Keratinocyte (primary cell): ENCODE results near the gene NT5C3A. TPM values are rescaled to one million over a fixed set of nuclear protein-coding genes. Genes with fewer than 3 reads are reported as not detected.
A peak's percentile ranks its signal among the peaks of the same experiment; 100 is the strongest.
"Not testable (repeated sequence)": the region's sequence is repeated elsewhere in the genome, so short reads cannot be mapped to it uniquely, and the experiment has no call there.

Experiments
- DNase-seq: peaks from one replicate; pipeline ENCODE4 v3.0.0-alpha.2; 2011; ENCODE audit warnings: low read depth, missing footprints, low spot score
- FAIRE-seq: peaks from 2 replicates; lab custom pipeline; 2011; peaks lifted over from hg19 to GRCh38; lab: Jason Lieb, UNC
- H2AFZ ChIP-seq: 2 replicates; pipeline ENCODE4 v1.6.0; 2012; ENCODE audit warnings: low read length, control low read depth, inconsistent platforms; ENCODE audit not compliant: control insufficient read depth
- H3K27ac ChIP-seq: 2 replicates; pipeline ENCODE4 v1.5.1; 2011; ENCODE audit warnings: low read length; ENCODE audit not compliant: control insufficient read depth, insufficient read depth
- H3K27me3 ChIP-seq: 3 replicates; pipeline ENCODE4 v1.6.0; 2011; ENCODE audit warnings: low read length; ENCODE audit not compliant: control insufficient read depth, insufficient read depth; ENCODE audit errors: extremely low read depth
- H3K36me3 ChIP-seq, 2 experiments: 2 replicates in 1 of 2; 3 replicates in 1 of 2; pipeline ENCODE4 v1.5.1; 2011; ENCODE audit warnings: low read length in 2 of 2, mild to moderate bottlenecking in 1 of 2; ENCODE audit not compliant: control insufficient read depth in 2 of 2, insufficient read depth in 2 of 2; ENCODE audit errors: extremely low read depth in 1 of 2
- H3K4me1 ChIP-seq: 3 replicates; pipeline ENCODE4 v1.5.1; 2011; ENCODE audit warnings: low read length; ENCODE audit not compliant: control insufficient read depth, insufficient read depth; ENCODE audit errors: extremely low read depth
- H3K4me2 ChIP-seq: 3 replicates; pipeline ENCODE4 v1.6.0; 2011; ENCODE audit warnings: low read depth, low read length; ENCODE audit not compliant: control insufficient read depth, insufficient read depth; ENCODE audit errors: extremely low read depth
- H3K4me3 ChIP-seq, 3 experiments: fragments of 200-600 bp in 1 of 3; sonication (generic) in 1 of 3; 2 replicates in 2 of 3; 3 replicates in 1 of 3; pipeline ENCODE4 v1.5.1; 2011 to 2016; ENCODE audit warnings: low read length in 3 of 3, mild to moderate bottlenecking in 3 of 3, control low read depth in 2 of 3, inconsistent platforms in 1 of 3, low read depth in 1 of 3, mixed read lengths in 1 of 3, mixed run types in 1 of 3, moderate library complexity in 1 of 3; ENCODE audit not compliant: control insufficient read depth in 2 of 3, insufficient read depth in 2 of 3; ENCODE audit errors: extremely low read depth in 1 of 3
- H3K79me2 ChIP-seq: 2 replicates; pipeline ENCODE4 v1.6.0; 2012; ENCODE audit warnings: low read length; ENCODE audit not compliant: control insufficient read depth, insufficient read depth
- H3K9ac ChIP-seq: 3 replicates; pipeline ENCODE4 v1.6.0; 2011; ENCODE audit warnings: low read length; ENCODE audit not compliant: control insufficient read depth, insufficient read depth; ENCODE audit errors: extremely low read depth
- H3K9me1 ChIP-seq: 3 replicates; pipeline ENCODE4 v1.6.0; 2011; ENCODE audit warnings: low read length; ENCODE audit not compliant: control insufficient read depth, insufficient read depth; ENCODE audit errors: extremely low read depth
- H3K9me3 ChIP-seq: 2 replicates; pipeline ENCODE4 v1.5.1; 2012; ENCODE audit warnings: low read depth, low read length; ENCODE audit not compliant: control insufficient read depth
- H4K20me1 ChIP-seq: 3 replicates; pipeline ENCODE4 v1.6.0; 2011; ENCODE audit warnings: low read length; ENCODE audit not compliant: control insufficient read depth, insufficient read depth; ENCODE audit errors: extremely low read depth
- dilution Hi-C: fragments of 300-500 bp; cut with MboI; formaldehyde crosslinking; loops from one replicate; pipeline ENCODE4 v1.7.0; 2020; ENCODE audit warnings: low sequenced_read_pairs; ENCODE audit not compliant: extremely low pct_ligation_motif_present
- polyA plus RNA-seq, 5 experiments: library from polyadenylated mRNA; depleted of rRNA in 3 of 5; stranded (reverse) in 3 of 5; stranded (forward) in 1 of 5; unstranded in 1 of 5; fragments of >200 nt; gene quantifications; 1 replicate in 1 of 5; 2 replicates in 3 of 5; 3 replicates in 1 of 5; pipeline versions ENCODE4 v1.2.1 to v1.2.3, GENCODE V29; 2011 to 2012; ENCODE audit warnings: missing spikeins in 2 of 5, low read depth in 1 of 5, low replicate concordance in 1 of 5

The NT5C3A gene
- polyA plus RNA-seq, 1 donor (not counting 4 experiments of a cell fraction or from before 2014, with no cell fraction given): 30.5 TPM

- H3K9me3 ChIP-seq, H3K36me3 ChIP-seq, H3K4me1 ChIP-seq, H3K9me1 ChIP-seq, H3K9ac ChIP-seq, H3K4me3 ChIP-seq, H2AFZ ChIP-seq, DNase-seq, H3K27me3 ChIP-seq, H3K27ac ChIP-seq, H3K4me2 ChIP-seq, H4K20me1 ChIP-seq, H3K79me2 ChIP-seq, FAIRE-seq, dilution Hi-C loops: not testable (repeated sequence)
Measured at GRCh38 chr7:33004104-33004616, 58.4 kb downstream of the NT5C3A start.

- H3K27me3 ChIP-seq, dilution Hi-C loops, H3K9me1 ChIP-seq, H3K4me2 ChIP-seq, H4K20me1 ChIP-seq, FAIRE-seq, H3K79me2 ChIP-seq, DNase-seq, H2AFZ ChIP-seq, H3K36me3 ChIP-seq, H3K27ac ChIP-seq, H3K9ac ChIP-seq, H3K9me3 ChIP-seq, H3K4me3 ChIP-seq: not testable (repeated sequence)
- peaks cover 10% of the 10 kb centered on the region for H3K4me1 ChIP-seq
Measured at GRCh38 chr7:33003111-33003510, 59.5 kb downstream of the NT5C3A start.

GRCh38 chr7:32999380-32999779 is 63.2 kb downstream of the NT5C3A start:
- H3K27me3 ChIP-seq, H3K79me2 ChIP-seq, FAIRE-seq, H4K20me1 ChIP-seq, H2AFZ ChIP-seq, H3K9ac ChIP-seq, H3K36me3 ChIP-seq, H3K9me1 ChIP-seq, H3K9me3 ChIP-seq, DNase-seq, H3K4me2 ChIP-seq, H3K4me3 ChIP-seq, dilution Hi-C loops: not testable (repeated sequence)
- H3K4me1 ChIP-seq: peaks cover 14% of the 10 kb centered on the region
- H3K27ac ChIP-seq: peak overlapping the region; percentile 80

GRCh38 chr7:32998361-32999171 is 64.0 kb downstream of the NT5C3A start:
- H3K79me2 ChIP-seq, DNase-seq, H3K4me3 ChIP-seq, H4K20me1 ChIP-seq, H3K9me1 ChIP-seq, H3K9me3 ChIP-seq, dilution Hi-C loops, H3K36me3 ChIP-seq, H3K27me3 ChIP-seq: not testable (repeated sequence)
- peak overlapping the region; percentile 65 for H3K9ac ChIP-seq
- H3K27ac ChIP-seq: peak overlapping the region; percentile 80
- peak overlapping the region; percentile 41 for H3K4me2 ChIP-seq
- peaks cover 14% of the 10 kb centered on the region for H3K4me1 ChIP-seq
- H2AFZ ChIP-seq: peak overlapping the region; percentile 15
- FAIRE-seq: peak; percentile 88

- H3K9ac ChIP-seq: peak overlapping the region; percentile 65
- DNase-seq: not testable (repeated sequence)
Measured at GRCh38 chr7:32997956-32998355, 64.6 kb downstream of the NT5C3A start.

More at GRCh38 chr7:32997956-32998355, 64.6 kb downstream of the NT5C3A start:
- dilution Hi-C loops, FAIRE-seq, H3K79me2 ChIP-seq, H3K4me2 ChIP-seq, H3K27me3 ChIP-seq, H3K4me3 ChIP-seq, H3K36me3 ChIP-seq, H3K9me3 ChIP-seq, H2AFZ ChIP-seq, H3K9me1 ChIP-seq, H4K20me1 ChIP-seq: not testable (repeated sequence)
- peaks cover 14% of the 10 kb centered on the region for H3K4me1 ChIP-seq
- peak overlapping the region; percentile 80 for H3K27ac ChIP-seq
